Panc1 (cell line): ENCODE results near the gene PTPRA.
"Not testable (repeated sequence)": the region's sequence is repeated elsewhere in the genome, so short reads cannot be mapped to it uniquely, and the experiment has no call there.

Experiments used
- CTCF ChIP-seq: fragments of 450-650 bp; IDR thresholded peaks from 2 replicates; pipeline ENCODE4 v1.5.1; 2017; ENCODE audit warnings: mild to moderate bottlenecking
- POLR2AphosphoS5 ChIP-seq: IDR thresholded peaks from 2 replicates; pipeline ENCODE4 v1.6.1; 2012; ENCODE audit warnings: mild to moderate bottlenecking, low read depth, low read length, moderate library complexity
- REST ChIP-seq, 2 experiments: IDR thresholded peaks; 2 replicates each; pipeline ENCODE4 v1.6.1; 2011 to 2012; ENCODE audit warnings: low read depth in 2 of 2, control low read depth in 1 of 2, low read length in 1 of 2, mild to moderate bottlenecking in 1 of 2, moderate library complexity in 1 of 2; ENCODE audit not compliant: insufficient read depth in 1 of 2
- SIN3A ChIP-seq: IDR thresholded peaks from 2 replicates; pipeline ENCODE4 v1.6.1; 2012; ENCODE audit warnings: low read depth, mild to moderate bottlenecking, low read length, moderate library complexity, borderline replicate concordance; ENCODE audit not compliant: insufficient read depth
- TCF7L2 ChIP-seq: IDR thresholded peaks from 2 replicates; pipeline ENCODE4 v1.6.1; 2011; ENCODE audit warnings: mild to moderate bottlenecking, low read depth, low read length, inconsistent platforms

- not testable (repeated sequence) for TF ChIP-seq CTCF; REST (IDR thresholded peaks at IDR 0.05; ENCODE audit: insufficient read depth in 1 of 2, low read depth in 2 of 2, low read length in 1 of 2); TCF7L2; POLR2AphosphoS5; SIN3A
These were observed 21.9 kb downstream of the PTPRA start for GRCh38 chr20:2895154-2895553.
